ENCODE results near the gene CDKN2C. TPM values are rescaled to one million over a fixed set of nuclear protein-coding genes. Genes with fewer than 3 reads are reported as not detected.

CDKN2C gene
- total and polyA plus RNA-seq, 2 experiments from 2014 or later, result not detected

DNA sequence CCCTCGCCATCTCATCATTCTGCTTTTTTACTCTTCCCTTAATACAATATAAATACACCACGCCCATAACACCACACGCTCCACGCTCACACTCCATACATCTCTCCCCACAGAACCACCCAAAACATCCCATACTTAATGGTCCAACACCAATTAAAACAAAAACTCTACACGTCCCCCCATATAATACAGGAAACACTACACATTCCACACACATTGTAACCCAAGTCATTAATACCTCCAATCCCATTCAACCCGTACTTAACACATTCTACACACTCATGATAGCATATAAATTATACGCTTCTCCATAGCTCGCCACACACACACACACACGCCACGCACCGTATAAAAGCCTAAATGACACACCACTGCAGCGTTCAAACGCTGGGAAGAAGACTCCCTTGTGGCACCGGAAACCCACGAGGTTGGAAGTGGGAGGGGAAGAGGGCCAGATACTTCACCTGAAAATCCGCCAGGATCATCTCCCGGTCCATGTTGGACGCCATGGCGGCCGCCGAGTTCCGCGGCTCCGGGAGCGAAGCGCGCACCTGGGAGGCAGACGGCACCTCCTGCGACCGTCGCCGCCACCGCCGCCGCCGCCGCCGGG is 10.6 kb upstream of the CDKN2C start (continued):
- TF ChIP-seq, protein P1, sequence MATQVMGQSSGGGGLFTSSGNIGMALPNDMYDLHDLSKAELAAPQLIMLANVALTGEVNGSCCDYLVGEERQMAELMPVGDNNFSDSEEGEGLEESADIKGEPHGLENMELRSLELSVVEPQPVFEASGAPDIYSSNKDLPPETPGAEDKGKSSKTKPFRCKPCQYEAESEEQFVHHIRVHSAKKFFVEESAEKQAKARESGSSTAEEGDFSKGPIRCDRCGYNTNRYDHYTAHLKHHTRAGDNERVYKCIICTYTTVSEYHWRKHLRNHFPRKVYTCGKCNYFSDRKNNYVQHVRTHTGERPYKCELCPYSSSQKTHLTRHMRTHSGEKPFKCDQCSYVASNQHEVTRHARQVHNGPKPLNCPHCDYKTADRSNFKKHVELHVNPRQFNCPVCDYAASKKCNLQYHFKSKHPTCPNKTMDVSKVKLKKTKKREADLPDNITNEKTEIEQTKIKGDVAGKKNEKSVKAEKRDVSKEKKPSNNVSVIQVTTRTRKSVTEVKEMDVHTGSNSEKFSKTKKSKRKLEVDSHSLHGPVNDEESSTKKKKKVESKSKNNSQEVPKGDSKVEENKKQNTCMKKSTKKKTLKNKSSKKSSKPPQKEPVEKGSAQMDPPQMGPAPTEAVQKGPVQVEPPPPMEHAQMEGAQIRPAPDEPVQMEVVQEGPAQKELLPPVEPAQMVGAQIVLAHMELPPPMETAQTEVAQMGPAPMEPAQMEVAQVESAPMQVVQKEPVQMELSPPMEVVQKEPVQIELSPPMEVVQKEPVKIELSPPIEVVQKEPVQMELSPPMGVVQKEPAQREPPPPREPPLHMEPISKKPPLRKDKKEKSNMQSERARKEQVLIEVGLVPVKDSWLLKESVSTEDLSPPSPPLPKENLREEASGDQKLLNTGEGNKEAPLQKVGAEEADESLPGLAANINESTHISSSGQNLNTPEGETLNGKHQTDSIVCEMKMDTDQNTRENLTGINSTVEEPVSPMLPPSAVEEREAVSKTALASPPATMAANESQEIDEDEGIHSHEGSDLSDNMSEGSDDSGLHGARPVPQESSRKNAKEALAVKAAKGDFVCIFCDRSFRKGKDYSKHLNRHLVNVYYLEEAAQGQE (IDR thresholded peaks at IDR 0.05; ENCODE audit: unreplicated experiment), result no peak
- TF ChIP-seq ZNF331 (CRISPR knock-in tag; IDR thresholded peaks at IDR 0.05; ENCODE audit: low read depth), result no peak
- TF ChIP-seq, protein P2, sequence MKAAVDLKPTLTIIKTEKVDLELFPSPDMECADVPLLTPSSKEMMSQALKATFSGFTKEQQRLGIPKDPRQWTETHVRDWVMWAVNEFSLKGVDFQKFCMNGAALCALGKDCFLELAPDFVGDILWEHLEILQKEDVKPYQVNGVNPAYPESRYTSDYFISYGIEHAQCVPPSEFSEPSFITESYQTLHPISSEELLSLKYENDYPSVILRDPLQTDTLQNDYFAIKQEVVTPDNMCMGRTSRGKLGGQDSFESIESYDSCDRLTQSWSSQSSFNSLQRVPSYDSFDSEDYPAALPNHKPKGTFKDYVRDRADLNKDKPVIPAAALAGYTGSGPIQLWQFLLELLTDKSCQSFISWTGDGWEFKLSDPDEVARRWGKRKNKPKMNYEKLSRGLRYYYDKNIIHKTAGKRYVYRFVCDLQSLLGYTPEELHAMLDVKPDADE (IDR thresholded peaks at IDR 0.05), result no peak
- no peak for TF ChIP-seq JUNB (IDR thresholded peaks at IDR 0.05; ENCODE audit: unreplicated experiment)
- TF ChIP-seq, protein P3, sequence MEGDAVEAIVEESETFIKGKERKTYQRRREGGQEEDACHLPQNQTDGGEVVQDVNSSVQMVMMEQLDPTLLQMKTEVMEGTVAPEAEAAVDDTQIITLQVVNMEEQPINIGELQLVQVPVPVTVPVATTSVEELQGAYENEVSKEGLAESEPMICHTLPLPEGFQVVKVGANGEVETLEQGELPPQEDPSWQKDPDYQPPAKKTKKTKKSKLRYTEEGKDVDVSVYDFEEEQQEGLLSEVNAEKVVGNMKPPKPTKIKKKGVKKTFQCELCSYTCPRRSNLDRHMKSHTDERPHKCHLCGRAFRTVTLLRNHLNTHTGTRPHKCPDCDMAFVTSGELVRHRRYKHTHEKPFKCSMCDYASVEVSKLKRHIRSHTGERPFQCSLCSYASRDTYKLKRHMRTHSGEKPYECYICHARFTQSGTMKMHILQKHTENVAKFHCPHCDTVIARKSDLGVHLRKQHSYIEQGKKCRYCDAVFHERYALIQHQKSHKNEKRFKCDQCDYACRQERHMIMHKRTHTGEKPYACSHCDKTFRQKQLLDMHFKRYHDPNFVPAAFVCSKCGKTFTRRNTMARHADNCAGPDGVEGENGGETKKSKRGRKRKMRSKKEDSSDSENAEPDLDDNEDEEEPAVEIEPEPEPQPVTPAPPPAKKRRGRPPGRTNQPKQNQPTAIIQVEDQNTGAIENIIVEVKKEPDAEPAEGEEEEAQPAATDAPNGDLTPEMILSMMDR (conservative IDR thresholded peaks at IDR 0.05; ENCODE audit: low read depth in 2 of 2), result no peak
- no peak for TF ChIP-seq NANOG (IDR thresholded peaks at IDR 0.05; ENCODE audit: borderline replicate concordance)

DNA sequence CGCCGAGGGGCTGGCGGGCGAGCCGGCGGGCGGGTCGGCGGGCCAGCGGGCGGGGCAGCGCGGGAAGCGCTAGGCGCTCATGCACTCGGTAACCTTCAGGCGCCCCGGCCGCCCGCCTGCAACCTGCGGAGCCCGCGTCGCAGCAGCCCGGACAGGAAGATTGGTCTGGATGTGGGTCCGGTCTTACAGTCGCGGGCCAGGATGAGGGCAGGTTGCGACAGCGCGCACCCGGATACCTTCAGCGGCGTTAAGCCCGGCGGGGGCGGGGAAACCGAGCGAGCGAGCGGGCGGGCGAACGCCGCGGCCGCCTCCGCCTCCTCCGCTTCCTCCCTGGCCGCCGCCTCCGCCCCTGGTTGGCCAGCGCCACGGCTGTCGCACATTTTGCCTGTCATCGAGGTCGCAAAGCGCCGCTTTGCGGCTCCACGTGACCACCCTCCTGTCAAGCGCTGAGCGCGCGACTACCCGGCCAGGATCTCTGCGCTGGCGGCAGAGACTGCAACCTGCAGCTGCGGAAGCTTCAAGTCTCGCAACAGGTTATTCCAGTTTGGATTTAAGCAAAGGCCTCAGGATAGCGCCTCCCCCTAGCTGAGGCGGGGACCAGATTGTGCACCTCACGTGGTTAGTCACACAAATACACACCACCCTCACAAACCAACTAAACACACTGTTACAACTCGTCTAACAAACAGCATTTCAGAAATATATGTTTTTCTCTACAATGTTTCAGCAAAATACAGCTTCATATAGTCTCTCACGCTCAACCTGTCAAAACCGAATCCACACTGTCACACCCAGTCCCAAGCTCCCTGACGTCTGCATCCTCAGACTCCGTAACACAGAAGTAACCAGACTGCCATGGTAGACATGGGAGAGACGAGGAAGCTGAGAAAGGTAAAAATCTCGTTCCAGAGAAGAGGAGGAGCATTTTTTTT is 9.9 kb upstream of the CDKN2C start, which contains the start of gene FAF1:
FAF1 (minus strand) TSS at position 355 of the 932 bp plus-strand sequence. CDS start 456 bp downstream, outside the sequence.
- Mint-ChIP-seq H3K4me1 (peaks cover 12% of the 10 kb centered on the region), H3K9me3 (no peaks in the 10 kb centered on the region), H3K36me3 (ENCODE audit: low read depth) (no peaks in the 10 kb centered on the region), H3K27me3 (ENCODE audit: insufficient read depth, low read depth, poor library complexity) (peaks cover 9% of the 10 kb centered on the region), H3K27ac (peak within 1 kb of the TSS; percentile 96), H3K4me3 (peak within 1 kb of the TSS; percentile 91)
- H4K20me1 ChIP-seq (replicated peaks; ENCODE audit: insufficient read depth), result peaks cover 4% of the 10 kb centered on the region; the same call in 1 of the 2 replicates
- peaks cover 14% of the 10 kb centered on the region for H3K27me3 ChIP-seq (ENCODE audit: insufficient read depth)
- H2AFZ ChIP-seq, result peak within 1 kb of the TSS; percentile 93
- H3K4me3 ChIP-seq, result peak within 1 kb of the TSS; percentile 98
- peaks cover 3% of the 10 kb centered on the region for H3F3A ChIP-seq (replicated peaks; ENCODE audit: low read depth)
- peak within 1 kb of the TSS; percentile 99 for H3K4me2 ChIP-seq
- peaks cover 5% of the 10 kb centered on the region; the same call in 1 of the 2 replicates for H3K4me1 ChIP-seq (ENCODE audit: insufficient read depth)
- H3K36me3 ChIP-seq (ENCODE audit: insufficient read depth), result no peaks in the 10 kb centered on the region
- peak; percentile 96 for ATAC-seq
- DNase-seq (ENCODE audit: low spot score), result peak; percentile 99
- H3K9me2 ChIP-seq (ENCODE audit: insufficient read depth), result no peaks in the 10 kb centered on the region
- peak within 1 kb of the TSS; percentile 82; the same call in 1 of the 2 replicates for H3K27ac ChIP-seq (ENCODE audit: low read depth)
- H3K79me2 ChIP-seq (replicated peaks; ENCODE audit: insufficient read depth), result peaks cover 43% of the 10 kb centered on the region
- TF ChIP-seq STAT1 (IDR thresholded peaks at IDR 0.05; ENCODE audit: unreplicated experiment), result no peak
- TF ChIP-seq, protein P2 (IDR thresholded peaks at IDR 0.05), result peak; percentile 88
- no peak for TF ChIP-seq EZH2 (IDR thresholded peaks at IDR 0.05; ENCODE audit: low read depth, unreplicated experiment)
